ENCODE results near the gene SHISA9.

SHISA9 gene

GRCh38 chr16:12885742-12886141 is 15.7 kb upstream of the SHISA9 start:
- no peak overlapping the region for H3K4me3 Mint-ChIP-seq
- no peaks in the 10 kb centered on the region for H3K9me3 Mint-ChIP-seq
- no peaks in the 10 kb centered on the region for H3K4me1 Mint-ChIP-seq
- H3K27ac Mint-ChIP-seq = no peak overlapping the region
- H3K27me3 Mint-ChIP-seq = peaks cover 13% of the 10 kb centered on the region
- H3K36me3 Mint-ChIP-seq = no peaks in the 10 kb centered on the region

GRCh38 chr16:12891836-12892235 is 9.6 kb upstream of the SHISA9 start:
- Mint-ChIP-seq H3K27ac (no peak overlapping the region), H3K27me3 (peaks cover 18% of the 10 kb centered on the region)

GRCh38 chr16:12893050-12893750 is 8.2 kb upstream of the SHISA9 start:
- no peaks in the 10 kb centered on the region for H3K9me3 Mint-ChIP-seq
- no peaks in the 10 kb centered on the region for H3K36me3 Mint-ChIP-seq
- no peaks in the 10 kb centered on the region for H3K4me1 Mint-ChIP-seq
- peaks cover 12% of the 10 kb centered on the region for H3K27me3 Mint-ChIP-seq
- H3K4me3 Mint-ChIP-seq = no peak overlapping the region
- no peak overlapping the region for H3K27ac Mint-ChIP-seq

More at GRCh38 chr16:12891836-12892235, 9.6 kb upstream of the SHISA9 start:
- H3K9me3 Mint-ChIP-seq = no peaks in the 10 kb centered on the region
- H3K36me3 Mint-ChIP-seq = no peaks in the 10 kb centered on the region
- H3K4me1 Mint-ChIP-seq = no peaks in the 10 kb centered on the region
- no peak overlapping the region for H3K4me3 Mint-ChIP-seq

GRCh38 chr16:12896562-12896961 is 4.8 kb upstream of the SHISA9 start:
- Mint-ChIP-seq H3K4me3 (no peak overlapping the region), H3K9me3 (no peaks in the 10 kb centered on the region), H3K27me3 (peaks cover 24% of the 10 kb centered on the region), H3K4me1 (no peaks in the 10 kb centered on the region), H3K36me3 (no peaks in the 10 kb centered on the region), H3K27ac (no peak overlapping the region)

GRCh38 chr16:12898551-12898950 is 2.8 kb upstream of the SHISA9 start:
- H3K27me3 Mint-ChIP-seq = peaks cover 27% of the 10 kb centered on the region
- no peaks in the 10 kb centered on the region for H3K9me3 Mint-ChIP-seq

GRCh38 chr16:12899529-12900143 is 1.8 kb upstream of the SHISA9 start:
- Mint-ChIP-seq H3K27me3 (peaks cover 29% of the 10 kb centered on the region), H3K36me3 (no peaks in the 10 kb centered on the region), H3K27ac (no peak overlapping the region), H3K9me3 (no peaks in the 10 kb centered on the region), H3K4me1 (no peaks in the 10 kb centered on the region), H3K4me3 (no peak overlapping the region)

More at GRCh38 chr16:12898551-12898950, 2.8 kb upstream of the SHISA9 start:
- Mint-ChIP-seq H3K4me1 (no peaks in the 10 kb centered on the region), H3K27ac (no peak overlapping the region), H3K36me3 (no peaks in the 10 kb centered on the region), H3K4me3 (no peak overlapping the region)

- no peak overlapping the region for H3K27ac Mint-ChIP-seq
- H3K4me1 Mint-ChIP-seq = no peaks in the 10 kb centered on the region
- H3K27me3 Mint-ChIP-seq = peaks cover 32% of the 10 kb centered on the region
- no peaks in the 10 kb centered on the region for H3K9me3 Mint-ChIP-seq
- H3K36me3 Mint-ChIP-seq = no peaks in the 10 kb centered on the region
- H3K4me3 Mint-ChIP-seq = peak overlapping the region; percentile 3
Measured at GRCh38 chr16:12900156-12900555, 1.2 kb upstream of the SHISA9 start.

GRCh38 chr16:12900599-12901203 is 697 bp upstream of the SHISA9 start:
- no peaks in the 10 kb centered on the region for H3K9me3 Mint-ChIP-seq
- no peak overlapping the region for H3K27ac Mint-ChIP-seq
- H3K4me1 Mint-ChIP-seq = no peaks in the 10 kb centered on the region
- no peaks in the 10 kb centered on the region for H3K36me3 Mint-ChIP-seq
- H3K27me3 Mint-ChIP-seq = peaks cover 34% of the 10 kb centered on the region
- H3K4me3 Mint-ChIP-seq = no peak overlapping the region

- no peak overlapping the region for H3K27ac Mint-ChIP-seq
- H3K4me1 Mint-ChIP-seq = no peaks in the 10 kb centered on the region
- no peaks in the 10 kb centered on the region for H3K36me3 Mint-ChIP-seq
- no peak overlapping the region for H3K4me3 Mint-ChIP-seq
- H3K9me3 Mint-ChIP-seq = no peaks in the 10 kb centered on the region
- peaks cover 34% of the 10 kb centered on the region for H3K27me3 Mint-ChIP-seq
Measured at GRCh38 chr16:12901204-12901596, 198 bp upstream of the SHISA9 start.

- Mint-ChIP-seq H3K4me3 (peak overlapping the region; percentile 33), H3K27me3 (peaks cover 36% of the 10 kb centered on the region), H3K36me3 (no peaks in the 10 kb centered on the region), H3K9me3 (no peaks in the 10 kb centered on the region), H3K27ac (no peak overlapping the region), H3K4me1 (no peaks in the 10 kb centered on the region)
Measured at GRCh38 chr16:12902511-12903372, 1.3 kb downstream of the SHISA9 start.

- no peaks in the 10 kb centered on the region for H3K9me3 Mint-ChIP-seq
- H3K27me3 Mint-ChIP-seq = peaks cover 38% of the 10 kb centered on the region
- H3K27ac Mint-ChIP-seq = no peak overlapping the region
- H3K4me1 Mint-ChIP-seq = no peaks in the 10 kb centered on the region
- H3K36me3 Mint-ChIP-seq = no peaks in the 10 kb centered on the region
- H3K4me3 Mint-ChIP-seq = no peak overlapping the region
Measured at GRCh38 chr16:12903407-12904328, 2.3 kb downstream of the SHISA9 start.

- H3K36me3 Mint-ChIP-seq = no peaks in the 10 kb centered on the region
- H3K27ac Mint-ChIP-seq = no peak overlapping the region
- H3K4me3 Mint-ChIP-seq = no peak overlapping the region
- no peaks in the 10 kb centered on the region for H3K9me3 Mint-ChIP-seq
- peaks cover 36% of the 10 kb centered on the region for H3K27me3 Mint-ChIP-seq
- no peaks in the 10 kb centered on the region for H3K4me1 Mint-ChIP-seq
Measured at GRCh38 chr16:12904329-12904671, 2.9 kb downstream of the SHISA9 start.

- H3K27me3 Mint-ChIP-seq = peaks cover 34% of the 10 kb centered on the region
Measured at GRCh38 chr16:12906271-12906670, 4.9 kb downstream of the SHISA9 start.

GRCh38 chr16:12906765-12907516 is 5.5 kb downstream of the SHISA9 start:
- Mint-ChIP-seq H3K36me3 (no peaks in the 10 kb centered on the region), H3K9me3 (no peaks in the 10 kb centered on the region), H3K27ac (no peak overlapping the region), H3K4me1 (no peaks in the 10 kb centered on the region), H3K4me3 (no peak overlapping the region), H3K27me3 (peaks cover 36% of the 10 kb centered on the region)

More at GRCh38 chr16:12906271-12906670, 4.9 kb downstream of the SHISA9 start:
- Mint-ChIP-seq H3K27ac (no peak overlapping the region), H3K4me1 (no peaks in the 10 kb centered on the region), H3K9me3 (no peaks in the 10 kb centered on the region), H3K36me3 (no peaks in the 10 kb centered on the region), H3K4me3 (no peak overlapping the region)
